NCI-H748 (cell line): ENCODE results near the gene PNPLA7.
"Not testable (repeated sequence)": the region's sequence is repeated elsewhere in the genome, so short reads cannot be mapped to it uniquely, and the experiment has no call there.

Experiments
- DNase-seq: peaks from one replicate; lab custom pipeline; 2025; ENCODE audit not compliant: unreplicated experiment; lab: John Stamatoyannopoulos, UW

Gene PNPLA7

DNA sequence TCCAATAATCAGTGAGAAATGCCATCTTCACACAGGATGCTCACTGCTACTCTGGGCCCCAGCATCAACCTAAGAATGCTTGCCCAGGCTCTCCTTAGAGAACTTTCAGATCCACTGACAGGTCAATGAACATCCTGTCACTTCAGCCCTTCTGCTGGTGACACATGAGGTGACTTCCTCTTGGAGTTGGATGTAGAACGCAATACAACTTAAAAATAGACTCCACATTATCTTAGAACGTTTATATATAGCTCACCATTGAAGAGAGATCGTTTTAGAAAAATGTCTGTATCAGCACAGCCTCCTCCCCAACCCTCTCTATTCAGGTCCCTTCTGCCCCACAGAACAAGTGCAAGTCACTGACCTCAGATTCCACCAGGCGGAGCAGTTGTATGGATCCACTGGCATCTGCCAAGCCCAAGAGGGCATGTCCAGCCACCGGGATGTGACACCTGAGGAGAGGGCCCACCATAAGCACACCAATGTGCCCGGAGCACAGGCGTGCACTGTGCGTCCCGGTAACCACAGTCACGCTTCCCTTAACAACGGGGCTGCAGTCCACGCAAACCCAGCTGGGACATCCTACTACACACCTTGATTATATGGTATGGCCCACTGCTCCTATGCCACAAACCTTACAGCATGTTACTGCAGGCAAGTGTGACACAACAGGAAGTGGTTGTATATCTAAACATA, 25.7 kb upstream of the PNPLA7 start:
- no peak for DNase-seq

DNA sequence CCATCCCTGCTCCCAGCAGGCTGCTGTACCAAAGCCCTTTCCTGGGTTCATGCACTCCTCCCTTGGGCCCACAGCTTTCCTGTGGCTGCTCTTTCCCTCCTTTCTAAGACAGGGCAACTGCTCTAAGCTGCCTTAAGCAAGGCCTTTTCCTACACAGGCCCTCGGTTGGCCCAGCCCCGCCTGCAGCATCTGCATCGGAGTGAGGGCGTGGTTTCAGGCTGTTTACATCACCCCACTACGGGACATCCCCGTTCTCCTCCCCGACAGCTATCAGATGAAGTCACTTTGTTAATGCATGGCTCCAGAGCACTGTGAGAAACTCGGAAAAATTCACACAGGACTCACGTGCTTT, 25.1 kb upstream of the PNPLA7 start:
- no peak for DNase-seq

DNA sequence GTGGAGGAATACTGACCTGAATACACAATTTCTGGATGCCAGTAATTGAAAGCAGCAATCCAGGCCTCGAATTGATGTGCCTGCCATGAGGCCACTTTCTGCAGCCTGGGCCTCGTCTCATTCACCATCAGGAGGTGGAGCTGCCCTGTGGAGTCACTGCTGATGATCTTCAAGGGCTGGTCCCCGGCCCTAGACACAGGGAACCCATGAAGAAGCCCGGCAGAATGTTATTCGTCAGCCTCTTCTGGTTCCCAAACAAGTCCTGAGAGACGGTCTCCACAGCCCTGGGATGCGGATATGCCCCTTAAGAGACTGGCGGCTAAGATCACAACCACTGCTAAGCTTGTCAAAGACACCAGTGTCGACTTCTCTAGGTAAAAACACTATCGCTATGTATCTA, 24.0 kb upstream of the PNPLA7 start:
- no peak for DNase-seq

DNA sequence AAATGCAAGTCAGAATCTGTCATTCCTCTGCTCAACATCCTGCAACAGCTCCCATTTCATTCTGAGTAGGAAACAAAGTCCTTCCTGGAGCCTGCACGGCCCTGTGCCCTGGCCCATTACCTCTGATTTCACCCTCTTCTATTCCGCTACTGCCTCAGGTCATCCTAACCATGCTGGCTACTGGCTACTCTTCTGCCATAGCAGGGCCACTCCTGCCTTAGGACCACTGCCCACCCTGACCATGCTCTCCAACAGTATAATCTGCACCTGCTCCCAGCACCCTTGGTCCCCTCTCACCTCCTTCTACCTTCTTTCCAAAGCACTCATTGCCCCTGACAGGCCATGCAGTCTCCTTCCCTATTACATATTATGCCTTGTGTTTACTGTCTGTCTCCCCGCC, 20.4 kb upstream of the PNPLA7 start:
- DNase-seq, result no peak

DNA sequence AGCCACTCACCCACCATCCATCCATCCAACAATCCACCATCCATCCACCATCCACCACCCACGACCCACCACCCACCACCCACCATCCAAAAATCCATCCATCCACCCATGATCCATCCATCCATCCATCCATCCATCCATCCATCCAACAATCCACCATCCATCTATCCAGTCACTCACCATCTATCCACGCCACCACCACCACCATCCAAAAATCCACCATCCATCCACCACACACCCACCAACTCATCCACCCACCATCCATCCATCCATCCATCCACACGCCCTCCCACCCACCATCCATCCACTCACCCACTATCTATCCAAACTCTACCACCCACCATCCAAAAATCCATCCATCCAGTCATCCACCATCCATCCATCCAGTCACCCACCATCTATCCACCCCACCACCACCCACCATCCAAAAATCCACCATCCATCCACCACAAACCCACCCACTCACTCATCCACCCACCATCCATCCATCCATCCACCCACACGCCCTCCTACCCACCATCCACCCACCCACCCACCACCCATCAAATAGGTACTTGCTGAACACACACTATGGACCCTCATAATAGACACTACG, 19.5 kb upstream of the PNPLA7 start:
- no peak for DNase-seq

DNA sequence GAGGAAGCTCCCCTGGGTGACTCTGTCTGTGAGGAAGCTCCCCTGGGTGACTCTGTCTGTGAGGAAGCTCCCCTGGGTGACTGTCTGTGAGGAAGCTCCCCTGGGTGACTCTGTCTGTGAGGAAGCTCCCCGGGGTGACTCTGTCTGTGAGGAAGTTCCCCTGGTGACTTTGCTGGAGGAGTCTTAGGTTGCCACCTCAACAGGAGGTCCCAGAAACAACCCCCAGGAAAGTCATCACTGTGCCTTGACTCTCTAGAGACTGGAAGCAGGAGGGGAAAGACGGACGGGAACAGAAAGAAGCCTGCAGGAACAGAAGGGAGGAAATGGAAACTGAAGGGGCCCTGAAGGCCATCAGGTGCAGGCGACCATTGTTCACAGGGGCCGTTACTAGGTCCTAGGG, 18.2 kb upstream of the PNPLA7 start:
- DNase-seq, result not testable (repeated sequence)

DNA sequence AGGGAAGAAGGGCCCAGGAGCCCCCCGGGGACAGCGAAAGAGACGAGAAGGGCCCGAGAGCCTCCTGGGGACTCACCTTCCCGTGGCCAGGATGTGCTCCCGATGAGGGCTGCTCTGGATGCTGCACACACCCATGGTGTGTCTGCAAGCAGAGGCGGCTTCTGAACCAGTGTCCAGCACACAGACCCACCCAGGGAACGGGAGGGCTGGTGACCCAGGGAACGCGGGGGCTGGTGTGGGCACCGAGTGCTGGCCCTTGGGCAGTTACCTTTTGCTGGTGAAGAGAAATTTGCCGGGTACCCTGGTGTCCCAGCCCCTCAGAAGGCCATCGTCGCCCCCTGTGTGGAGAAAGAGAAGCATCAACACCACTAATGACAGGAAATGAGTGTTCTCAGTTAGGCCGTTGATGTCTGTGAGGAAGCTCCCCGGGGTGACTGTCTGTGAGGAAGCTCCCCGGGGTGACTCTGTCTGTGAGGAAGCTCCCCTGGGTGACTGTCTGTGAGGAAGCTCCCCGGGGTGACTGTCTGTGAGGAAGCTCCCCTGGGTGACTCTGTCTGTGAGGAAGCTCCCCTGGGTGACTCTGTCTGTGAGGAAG, 14.7 kb upstream of the PNPLA7 start:
- DNase-seq, result no peak

DNA sequence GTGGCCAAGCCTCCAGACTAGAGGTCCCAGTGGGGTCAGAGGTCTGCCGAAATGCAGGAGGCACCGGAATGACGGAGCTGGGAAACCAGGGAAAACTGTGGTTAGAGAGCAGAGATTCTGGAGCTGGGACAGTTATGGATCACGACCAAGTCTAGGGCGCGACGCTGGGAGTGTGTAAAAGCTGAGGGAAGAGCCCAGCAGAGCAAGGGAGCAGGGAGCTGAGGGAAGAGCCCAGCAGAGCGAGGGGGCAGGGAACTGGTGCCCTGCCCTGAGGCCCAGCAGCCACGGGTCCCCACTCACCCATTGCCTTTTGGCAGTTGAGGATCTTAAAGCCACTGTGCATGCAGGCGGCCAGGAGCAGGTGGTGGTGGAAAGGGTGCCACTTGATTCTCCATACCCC, 13.9 kb upstream of the PNPLA7 start:
- DNase-seq, result no peak

DNA sequence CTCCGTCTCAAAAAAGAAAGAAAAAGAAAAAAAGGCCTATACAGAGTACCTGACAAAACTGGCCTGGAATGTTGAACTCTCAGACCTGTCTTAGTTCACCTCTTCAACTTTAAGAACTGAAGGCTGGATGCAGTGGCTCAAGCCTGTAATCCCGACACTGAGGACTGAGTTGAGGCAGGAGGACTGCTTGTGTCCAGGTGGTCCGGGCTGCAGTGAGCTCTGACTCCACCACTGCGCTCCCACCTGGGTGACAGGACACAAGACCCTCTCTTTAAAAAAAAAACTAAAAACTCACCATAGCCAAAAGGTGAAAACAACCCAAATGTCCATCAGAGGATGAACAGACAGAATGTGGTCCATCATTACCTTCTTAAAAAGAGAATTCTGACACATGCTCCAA, 7.9 kb upstream of the PNPLA7 start:
- no peak for DNase-seq

DNA sequence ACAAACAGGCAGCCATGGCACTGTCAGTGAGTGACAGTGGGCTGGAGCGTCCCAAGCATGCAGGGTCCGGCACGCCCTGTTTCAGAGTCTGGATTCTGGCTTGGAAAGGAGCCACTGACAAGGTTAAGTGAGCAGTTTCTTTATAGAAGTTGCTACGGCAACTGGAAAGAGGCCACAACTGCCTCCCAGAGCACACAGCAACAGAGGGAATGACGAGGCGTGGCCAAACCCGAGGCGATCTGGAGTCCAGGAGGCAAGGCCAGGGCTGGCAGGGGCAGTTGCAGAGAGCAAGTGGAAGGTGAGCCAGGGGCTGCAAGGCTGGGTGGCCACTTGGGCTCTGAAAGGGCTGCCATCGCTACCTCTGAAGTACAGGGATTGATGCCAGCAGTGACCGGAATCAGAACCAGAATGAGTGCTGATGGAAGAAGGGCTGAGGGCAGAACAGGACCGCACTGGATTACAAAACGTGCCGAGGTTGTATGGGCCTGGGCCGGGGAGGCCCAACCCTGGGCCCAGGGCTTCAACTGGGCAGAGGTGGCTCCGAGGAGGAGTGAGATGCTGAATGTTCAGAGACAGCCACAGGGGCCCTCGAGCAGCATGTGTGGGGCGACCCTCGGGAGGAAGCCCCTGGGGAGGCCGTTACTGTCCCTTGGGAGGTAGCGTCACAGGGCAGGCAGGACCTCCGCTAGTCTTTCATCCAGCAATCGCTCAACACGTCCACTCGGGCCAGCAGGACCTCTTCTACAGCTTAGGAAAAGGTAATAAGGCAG, 6.1 kb upstream of the PNPLA7 start:
- DNase-seq, result peak; percentile 18

DNA sequence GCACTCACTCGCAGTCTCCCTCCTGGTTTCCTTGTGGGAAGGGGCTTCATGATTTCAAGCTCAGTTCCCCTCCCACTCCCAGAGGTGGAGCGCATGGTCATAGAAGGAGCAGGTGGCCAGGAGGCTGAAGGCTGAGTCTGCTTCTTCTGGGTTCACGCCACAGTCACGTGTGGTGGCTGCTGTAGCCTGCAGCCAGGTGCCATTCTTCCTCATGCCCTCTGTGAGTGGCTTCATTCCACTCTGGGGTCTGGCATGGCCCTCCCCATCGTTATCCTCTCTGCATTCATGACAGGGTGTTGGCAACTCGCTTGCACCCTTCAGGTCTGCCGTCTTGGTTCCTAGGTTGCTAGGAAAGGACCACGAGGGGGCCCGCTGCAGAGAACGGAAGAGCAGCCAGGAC, 5.0 kb upstream of the PNPLA7 start:
- no peak for DNase-seq

DNA sequence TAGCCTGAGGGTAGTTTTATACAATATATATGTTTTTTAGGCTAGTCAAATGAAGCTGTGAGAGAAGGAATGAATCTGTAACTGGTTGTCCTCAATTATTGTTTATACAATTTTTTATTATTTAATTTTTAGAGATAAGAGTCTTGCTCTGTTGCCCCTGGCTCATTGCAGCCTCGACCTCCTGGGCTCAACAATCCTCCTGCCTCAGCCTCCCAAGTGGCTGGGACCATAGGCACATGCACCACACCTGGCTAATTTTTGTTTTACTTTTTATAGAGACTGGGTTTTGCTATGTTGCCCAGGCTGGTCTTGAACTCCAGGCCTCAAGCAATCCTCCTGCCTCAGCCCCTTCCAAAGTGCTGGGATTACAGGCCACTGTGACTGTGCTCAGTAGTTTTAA, 4.1 kb upstream of the PNPLA7 start:
- DNase-seq, result no peak

DNA sequence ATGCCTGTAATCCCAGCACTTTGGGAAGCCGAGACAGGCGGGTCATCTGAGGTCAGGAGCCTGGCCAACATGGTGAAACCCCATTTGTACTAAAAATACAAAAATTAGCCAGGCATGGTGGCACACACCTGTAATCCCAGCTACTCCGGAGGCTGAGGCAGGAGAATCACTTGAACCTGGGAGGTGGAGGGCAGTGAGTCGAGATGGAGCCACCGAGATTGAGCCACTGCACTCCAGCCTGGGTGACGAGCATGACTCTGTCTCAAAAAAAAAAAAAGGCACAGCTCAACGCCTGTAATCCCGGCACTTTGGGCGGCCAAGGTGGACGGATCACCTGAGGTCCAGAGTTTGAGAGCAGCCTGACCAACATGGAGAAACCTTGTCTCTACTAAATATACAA, 3.5 kb upstream of the PNPLA7 start:
- DNase-seq, result not testable (repeated sequence)

DNA sequence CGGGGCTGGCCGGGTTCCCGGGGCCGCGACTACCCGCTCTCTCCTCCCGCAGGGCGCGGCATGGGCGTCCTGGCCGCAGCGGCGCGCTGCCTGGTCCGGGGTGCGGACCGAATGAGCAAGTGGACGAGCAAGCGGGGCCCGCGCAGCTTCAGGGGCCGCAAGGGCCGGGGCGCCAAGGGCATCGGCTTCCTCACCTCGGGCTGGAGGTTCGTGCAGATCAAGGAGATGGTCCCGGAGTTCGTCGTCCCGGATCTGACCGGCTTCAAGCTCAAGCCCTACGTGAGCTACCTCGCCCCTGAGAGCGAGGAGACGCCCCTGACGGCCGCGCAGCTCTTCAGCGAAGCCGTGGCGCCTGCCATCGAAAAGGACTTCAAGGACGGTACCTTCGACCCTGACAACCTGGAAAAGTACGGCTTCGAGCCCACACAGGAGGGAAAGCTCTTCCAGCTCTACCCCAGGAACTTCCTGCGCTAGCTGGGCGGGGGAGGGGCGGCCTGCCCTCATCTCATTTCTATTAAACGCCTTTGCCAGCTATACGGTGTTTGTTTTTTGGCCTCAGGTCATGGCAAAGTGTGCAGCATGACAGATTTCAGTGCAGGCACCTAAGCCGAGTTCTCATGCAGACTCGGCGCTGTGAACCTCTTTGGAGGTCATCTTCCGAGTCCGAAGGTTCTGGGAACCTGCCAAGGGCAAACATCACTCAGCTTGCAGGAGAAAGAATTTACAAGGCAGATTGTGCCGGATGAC, 2.0 kb upstream of the PNPLA7 start:
- DNase-seq, result peak; percentile 69

DNA sequence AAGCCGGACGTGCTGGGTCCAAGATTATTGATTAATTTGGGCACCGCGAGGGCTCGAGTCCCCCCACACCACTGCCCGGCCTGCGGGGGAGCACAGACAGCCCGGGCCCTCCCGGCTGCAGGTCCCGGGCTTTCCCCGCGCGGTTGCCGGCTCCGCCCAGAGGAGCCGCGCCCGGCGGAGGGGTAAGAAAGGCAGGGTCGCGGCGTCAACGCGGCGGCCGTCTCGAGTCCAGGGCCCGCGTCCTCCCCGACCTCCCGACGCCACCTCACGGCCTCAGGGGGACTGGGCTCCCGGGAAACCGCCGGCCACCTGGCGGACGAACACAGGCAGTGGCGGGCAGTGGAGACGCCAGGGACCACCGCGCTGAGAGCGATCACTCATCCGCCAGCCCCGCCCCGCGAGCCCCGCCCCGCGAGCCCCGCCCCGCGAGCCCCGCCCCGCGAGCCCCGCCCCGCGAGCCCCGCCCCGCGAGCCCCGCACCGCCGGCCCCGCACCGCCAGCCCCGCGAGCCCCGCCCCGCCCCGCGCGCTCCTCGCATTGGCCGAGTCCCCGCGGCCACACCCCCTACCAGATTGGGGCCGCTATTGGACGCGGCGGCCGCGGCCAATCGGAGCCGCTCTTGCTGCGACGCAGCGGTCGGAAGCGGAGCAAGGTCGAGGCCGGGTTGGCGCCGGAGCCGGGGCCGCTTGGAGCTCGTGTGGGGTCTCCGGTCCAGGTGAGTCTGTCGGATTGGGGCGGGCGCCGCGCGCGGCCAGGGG, 1.2 kb upstream of the PNPLA7 start, which contains the start of gene MRPL41:
Gene MRPL41, plus strand, starts transcription at position 616 of the 758 bp plus-strand sequence. CDS start 203 bp downstream, outside the sequence.
- peak; percentile 91 for DNase-seq

DNA sequence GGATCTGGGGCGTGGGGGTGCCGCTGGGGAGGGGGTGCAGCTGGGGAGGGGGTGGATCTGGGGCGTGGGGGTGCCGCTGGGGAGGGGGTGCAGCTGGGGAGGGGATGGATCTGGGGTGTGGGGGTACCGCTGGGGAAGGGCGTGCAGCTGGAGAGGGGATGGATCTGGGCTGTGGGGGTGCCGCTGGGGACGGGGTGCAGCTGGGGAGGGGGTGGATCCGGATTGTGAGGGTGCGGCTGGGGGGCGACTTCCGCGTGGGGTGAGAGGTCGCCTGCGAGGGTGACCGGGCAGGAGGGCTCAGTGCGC, 709 bp upstream of the PNPLA7 start:
- not testable (repeated sequence) for DNase-seq

DNA sequence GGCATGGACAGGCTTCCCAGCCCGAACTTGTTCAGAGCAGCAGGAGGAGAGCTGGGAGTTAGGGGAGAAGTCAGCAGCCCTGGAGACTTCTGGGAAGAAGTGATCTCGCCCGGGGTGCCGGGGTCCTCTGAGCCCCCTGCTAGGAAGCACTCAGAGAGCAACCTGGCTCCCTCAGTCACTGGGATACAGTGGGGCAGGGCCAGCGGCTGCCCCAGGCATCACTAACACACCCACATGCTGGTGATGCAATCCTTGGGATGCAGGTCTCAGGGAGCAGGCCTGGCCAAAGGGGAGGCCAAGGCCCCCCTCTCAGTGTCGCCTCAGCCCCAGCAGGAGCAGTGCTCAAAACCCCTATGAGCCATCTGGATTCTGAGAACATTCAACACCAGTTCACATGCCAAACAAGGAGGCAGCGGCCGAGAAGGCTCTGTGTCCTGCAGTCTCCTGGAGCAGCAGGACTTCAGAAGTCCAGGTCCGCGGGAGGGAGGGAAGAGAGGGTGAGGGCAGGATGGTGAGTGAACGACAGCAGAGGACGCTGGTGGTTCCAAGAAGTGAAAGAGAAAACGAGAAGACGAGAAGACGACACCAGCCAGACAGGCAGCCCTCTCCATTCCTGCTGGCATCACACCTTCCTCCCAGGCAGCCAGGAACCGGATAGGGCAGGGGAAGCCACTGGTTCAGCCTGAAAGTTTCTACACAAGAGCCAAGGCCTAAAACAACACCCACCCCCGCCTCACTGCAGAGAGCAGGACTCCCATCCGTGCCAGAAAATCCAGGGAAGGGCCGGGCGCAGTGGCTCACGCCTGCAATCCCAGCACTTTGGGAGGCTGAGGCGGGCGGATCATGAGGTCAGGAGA, 2.3 kb downstream of the PNPLA7 start:
- no peak for DNase-seq

DNA sequence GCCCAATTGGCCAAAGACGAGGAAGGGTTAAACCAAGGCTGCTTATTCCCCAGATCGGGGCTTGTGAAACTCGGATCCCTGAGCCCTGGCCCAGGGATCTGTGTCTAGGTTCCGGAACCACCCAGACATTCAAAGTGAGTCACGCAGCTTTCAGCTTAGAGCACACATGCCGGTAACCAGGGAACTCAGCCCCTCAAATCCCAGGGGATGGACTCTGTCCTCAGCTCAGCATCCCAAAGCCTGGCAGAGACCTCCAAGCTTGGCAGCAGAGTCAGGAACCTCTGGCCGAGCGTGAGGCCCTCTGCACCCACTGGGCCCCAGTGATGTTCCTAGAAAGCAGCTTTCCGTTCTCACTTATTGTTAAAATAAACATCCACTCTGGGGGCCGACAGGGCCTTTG, 5.1 kb downstream of the PNPLA7 start:
- DNase-seq, result no peak

DNA sequence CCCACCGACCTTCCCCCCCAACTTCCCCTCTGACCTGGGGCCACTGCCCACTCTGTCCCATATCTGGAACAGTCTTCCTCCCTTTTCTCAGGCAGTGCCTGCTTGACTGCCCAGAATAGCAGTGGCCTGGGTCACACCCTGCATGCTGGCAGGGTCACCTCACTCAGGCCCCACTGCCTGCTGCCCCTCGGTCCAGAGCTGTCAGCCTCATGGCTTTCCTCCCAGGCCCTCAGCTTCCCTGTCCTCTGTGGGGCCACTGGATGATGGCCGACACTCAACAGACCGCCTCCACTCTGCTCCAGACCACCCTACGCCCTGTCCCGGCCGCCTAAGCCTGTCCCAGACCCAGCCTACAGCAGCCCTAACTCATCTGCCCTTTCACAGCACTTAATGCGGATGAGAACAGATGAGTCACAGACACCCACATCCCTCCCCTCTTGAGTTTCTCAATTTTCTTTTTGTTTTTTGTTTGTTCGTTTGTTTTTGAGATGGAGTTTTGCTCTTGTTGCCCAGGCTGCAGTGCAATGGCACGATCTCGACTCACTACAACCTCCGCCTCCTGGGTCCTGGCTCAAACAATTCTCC, 5.9 kb downstream of the PNPLA7 start:
- DNase-seq, result no peak
